Posterior cingulate gyrus (tissue), 11 donors: Measurements from ENCODE around the gene UNC45A.

Experiments
- DNase-seq, 10 donors: peaks; one replicate each; pipeline versions ENCODE4 v3.0.0 to v3.0.0-alpha.2; 2020 to 2021; ENCODE audit warnings: mixed read lengths in 3 of 10
- intact Hi-C: fragments of 100-400 bp; cut with DNase I; formaldehyde crosslinking; loops from one replicate; pipeline ENCODE4 v1.15.1; 2023

The UNC45A gene

DNA sequence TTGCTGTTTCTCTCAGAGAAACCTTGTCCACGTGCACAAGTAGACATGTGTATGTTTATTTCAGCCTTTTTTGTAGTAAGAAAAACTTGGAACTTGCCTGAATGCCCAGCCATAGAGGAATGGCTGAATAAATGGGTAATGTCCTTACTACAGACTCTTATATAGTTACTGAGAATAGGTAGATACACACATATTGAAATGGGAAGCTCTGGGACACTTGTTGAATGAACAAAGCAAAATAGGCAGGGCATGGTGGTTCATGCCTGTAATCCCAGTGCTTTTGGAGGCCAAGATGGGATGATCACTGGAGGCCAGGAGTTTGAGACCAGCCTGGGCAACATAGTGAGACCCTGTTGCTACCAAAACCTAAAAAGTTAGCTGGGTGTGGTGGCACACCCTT lies 1.7 kb downstream of the UNC45A start:
- intact Hi-C loops, result no loop called here
- DNase-seq, result no peak

- peak in 1 of 10 donors; percentile 22 for DNase-seq
- intact Hi-C loops, result no loop called here
Measured at GRCh38 chr15:90938261-90938660, 3.2 kb downstream of the UNC45A start.

GRCh38 chr15:90939756-90940155 lies 4.7 kb downstream of the UNC45A start:
- peak in 2 of 10 donors; percentile 7 to 70 for DNase-seq
- intact Hi-C loops, result no loop called here

DNA sequence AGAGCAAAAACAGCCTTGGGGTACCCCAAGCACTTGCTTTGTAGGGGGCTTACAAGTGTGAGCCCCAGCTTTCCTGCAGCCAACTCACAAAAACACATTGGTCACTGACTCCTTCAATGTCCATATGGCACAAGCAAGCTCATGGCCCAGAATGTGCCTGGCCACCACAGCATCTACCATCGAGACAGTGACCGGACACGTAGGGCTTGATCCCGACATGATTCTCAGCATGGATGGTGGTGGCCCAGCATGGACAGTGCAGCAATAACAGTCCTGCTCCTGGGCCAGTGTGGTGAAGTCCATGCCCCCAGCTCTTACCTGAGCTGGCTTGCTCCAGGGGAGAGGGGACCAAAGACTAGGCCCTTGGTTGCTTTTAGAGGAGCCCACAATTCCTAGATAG lies 6.0 kb downstream of the UNC45A start:
- peak in 2 of 10 donors; percentile 2 to 50 for DNase-seq
- intact Hi-C loops, result no loop called here

DNA sequence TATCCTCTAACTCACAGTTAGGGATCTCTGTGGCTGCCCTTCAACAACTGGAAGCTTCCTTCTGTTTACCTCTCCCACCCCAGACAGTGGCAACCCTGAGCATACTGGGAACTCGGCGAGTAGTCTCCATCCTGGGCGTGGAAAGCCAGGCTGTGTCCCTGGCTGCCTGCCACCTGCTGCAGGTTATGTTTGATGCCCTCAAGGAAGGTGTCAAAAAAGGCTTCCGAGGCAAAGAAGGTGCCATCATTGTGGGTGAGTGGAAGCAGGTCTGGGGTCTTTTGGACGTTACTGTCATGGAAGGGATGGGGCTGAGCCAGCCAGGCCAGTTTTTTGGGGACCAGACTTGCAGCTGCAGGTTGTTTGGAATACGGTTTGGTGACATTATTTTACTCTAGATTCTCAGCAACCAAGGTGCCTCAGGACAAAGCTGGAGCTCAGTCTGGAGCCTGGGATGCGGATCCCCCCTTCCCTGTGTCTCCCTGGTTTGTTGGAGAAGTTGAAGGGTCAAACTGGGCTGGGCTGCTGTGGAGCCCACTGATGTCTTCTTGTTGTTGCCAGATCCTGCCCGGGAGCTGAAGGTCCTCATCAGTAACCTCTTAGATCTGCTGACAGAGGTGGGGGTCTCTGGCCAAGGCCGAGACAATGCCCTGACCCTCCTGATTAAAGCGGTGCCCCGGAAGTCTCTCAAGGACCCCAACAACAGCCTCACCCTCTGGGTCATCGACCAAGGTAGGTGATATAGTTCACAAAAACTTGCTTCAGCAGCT lies 7.5 kb downstream of the UNC45A start:
- intact Hi-C loops, result no loop called here

GRCh38 chr15:90945091-90945490 lies 10.0 kb downstream of the UNC45A start:
- intact Hi-C loops, result no loop called here

More for the DNA sequence above, 7.5 kb downstream of the UNC45A start:
- peak in 2 of 10 donors; percentile 8 to 60 for DNase-seq

GRCh38 chr15:90946538-90946937 lies 11.5 kb downstream of the UNC45A start:
- intact Hi-C loops, result no loop called here
- DNase-seq, result peak in 3 of 10 donors; percentile 25 to 75 (median 50)

More at GRCh38 chr15:90945091-90945490, 10.0 kb downstream of the UNC45A start:
- DNase-seq, result peak in 1 of 10 donors; percentile 9

- DNase-seq, result peak in 1 of 10 donors; percentile 42
- intact Hi-C loops, result no loop called here
Measured at GRCh38 chr15:90946941-90947576, 12.0 kb downstream of the UNC45A start.

- intact Hi-C loops, result no loop called here
Measured at GRCh38 chr15:90947577-90948357, 12.7 kb downstream of the UNC45A start.

DNA sequence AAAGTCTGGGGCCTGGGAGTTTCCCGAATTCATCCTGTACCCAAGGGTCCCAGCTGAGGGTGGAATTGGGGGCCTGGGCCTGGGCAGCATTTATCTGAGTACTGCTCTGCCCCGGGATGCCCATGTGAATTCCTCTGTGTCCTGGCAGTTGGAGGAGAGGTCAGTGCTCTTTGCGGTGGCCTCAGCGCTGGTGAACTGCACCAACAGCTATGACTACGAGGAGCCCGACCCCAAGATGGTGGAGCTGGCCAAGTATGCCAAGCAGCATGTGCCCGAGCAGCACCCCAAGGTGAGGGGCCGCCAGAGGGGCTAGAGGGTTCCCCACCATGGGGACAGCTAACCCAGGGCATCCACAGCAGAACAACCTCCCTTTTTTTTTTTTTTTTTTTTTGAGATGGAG lies 13.4 kb downstream of the UNC45A start:
- intact Hi-C loops, result no loop called here

More at GRCh38 chr15:90947577-90948357, 12.7 kb downstream of the UNC45A start:
- DNase-seq, result peak in 3 of 10 donors; percentile 35 to 79 (median 55)

GRCh38 chr15:90949979-90950675 lies 15.0 kb downstream of the UNC45A start:
- intact Hi-C loops, result loop anchor here (5.0 kb wide), 1 partner anchor 42 kb away; the partner anchor contains the start of gene PRC1

More for the DNA sequence above, 13.4 kb downstream of the UNC45A start:
- peak in 3 of 10 donors; percentile 37 to 82 (median 81) for DNase-seq

GRCh38 chr15:90950676-90951075 lies 15.6 kb downstream of the UNC45A start:
- DNase-seq, result peak in 1 of 10 donors; percentile 27
- intact Hi-C loops, result loop anchor here (5.0 kb wide), 1 partner anchor 42 kb away; the partner anchor contains the start of gene PRC1

More at GRCh38 chr15:90949979-90950675, 15.0 kb downstream of the UNC45A start:
- peak in 3 of 10 donors; percentile 54 to 74 (median 61) for DNase-seq

GRCh38 chr15:90952901-90953677 lies 18.0 kb downstream of the UNC45A start:
- intact Hi-C loops, result loop anchor here (5.0 kb wide), 1 partner anchor 39 kb away; the partner anchor contains the start of gene PRC1
- DNase-seq, result peak in 1 of 10 donors; percentile 46

- intact Hi-C loops, result loop anchor here (2.0 to 5.0 kb wide), 2 partner anchors 38 to 317 kb away; partner anchors contain the start of gene PRC1
- peak in 2 of 10 donors; percentile 28 to 63 for DNase-seq
Measured at GRCh38 chr15:90953947-90954711, 19.0 kb downstream of the UNC45A start.

- intact Hi-C loops, result loop anchor here (2.0 to 5.0 kb wide), 2 partner anchors 37 to 316 kb away; partner anchors contain the start of gene PRC1
- DNase-seq, result peak; percentile 92 to 99 (median 97)
Measured at GRCh38 chr15:90954712-90955623, 19.9 kb downstream of the UNC45A start, which contains the start of gene RCCD1. Gene RCCD1 (plus strand): TSS chr15:90954884. CDS start chr15:90956735, 1,851 bp downstream.

DNA sequence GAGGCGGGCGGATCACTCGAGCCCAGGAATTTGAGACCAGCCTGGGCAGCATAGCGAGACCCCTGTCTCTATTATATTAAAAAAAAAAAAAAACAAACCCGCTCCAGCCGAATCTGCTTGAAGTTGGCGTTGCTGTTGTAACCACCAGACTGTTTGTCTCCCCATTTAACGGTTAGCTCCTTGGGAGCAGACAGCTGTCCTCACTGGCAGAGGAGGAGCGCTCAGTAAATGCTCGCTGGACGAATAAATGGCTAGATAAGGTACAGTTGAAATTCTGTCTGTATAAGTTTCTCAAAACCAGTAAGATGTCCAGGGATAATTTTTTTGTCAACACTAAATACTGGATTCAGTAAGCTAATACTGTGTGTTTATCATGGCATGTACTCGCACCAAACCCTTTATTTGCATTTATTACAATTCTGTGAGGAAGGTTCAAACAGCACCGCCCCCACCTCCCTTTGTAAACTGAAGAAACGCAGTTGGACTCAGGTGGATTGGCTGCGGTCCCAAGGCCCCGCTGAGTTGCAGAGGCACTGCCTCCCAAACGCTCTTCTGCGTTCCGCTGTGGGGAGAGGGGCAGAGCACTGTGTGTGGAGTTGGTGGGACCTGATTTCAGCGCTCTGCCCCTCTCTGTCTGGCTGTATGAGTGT lies 20.7 kb downstream of the UNC45A start:
- intact Hi-C loops, result loop anchor here (1.0 to 2.0 kb wide), 2 partner anchors 94 to 315 kb away; no protein-coding TSS in a partner anchor
- no peak for DNase-seq
